SHP77 (cell line): Measurements from ENCODE around the gene NOL12.
"Not testable (repeated sequence)": the region's sequence is repeated elsewhere in the genome, so short reads cannot be mapped to it uniquely, and the experiment has no call there.

Experiments used
- DNase-seq, 2 experiments: peaks; one replicate each; lab custom pipeline; 2025; lab: John Stamatoyannopoulos, UW

The NOL12 gene

GRCh38 chr22:37713761-37714160, 27.6 kb downstream of the NOL12 start:
- no peak for DNase-seq

- DNase-seq = no peak
Observed at GRCh38 chr22:37714634-37715033, 28.5 kb downstream of the NOL12 start.

- no peak for DNase-seq
Observed at GRCh38 chr22:37715760-37716159, 29.6 kb downstream of the NOL12 start.

GRCh38 chr22:37716708-37717107, 30.6 kb downstream of the NOL12 start:
- DNase-seq = no peak

- not testable (repeated sequence) for DNase-seq
Observed at GRCh38 chr22:37717235-37717634, 31.1 kb downstream of the NOL12 start.

- DNase-seq = not testable (repeated sequence)
Observed at GRCh38 chr22:37717746-37718305, 31.7 kb downstream of the NOL12 start.

GRCh38 chr22:37725551-37726240, 39.6 kb downstream of the NOL12 start:
- no peak for DNase-seq

GRCh38 chr22:37726241-37726887, 40.2 kb downstream of the NOL12 start:
- DNase-seq = no peak

GRCh38 chr22:37728620-37729019, 42.5 kb downstream of the NOL12 start:
- no peak for DNase-seq

- DNase-seq = no peak
Observed at GRCh38 chr22:37731804-37732471, 45.8 kb downstream of the NOL12 start.

GRCh38 chr22:37732699-37733607, 46.8 kb downstream of the NOL12 start:
- no peak for DNase-seq

- DNase-seq = no peak
Observed at GRCh38 chr22:37733625-37734401, 47.7 kb downstream of the NOL12 start.

- DNase-seq = no peak
Observed at GRCh38 chr22:37734402-37734700, 48.2 kb downstream of the NOL12 start.

GRCh38 chr22:37734964-37735451, 48.9 kb downstream of the NOL12 start:
- peak; percentile 18 to 52 for DNase-seq

GRCh38 chr22:37739035-37739434, 52.9 kb downstream of the NOL12 start:
- no peak for DNase-seq

GRCh38 chr22:37739611-37740049, 53.5 kb downstream of the NOL12 start:
- no peak for DNase-seq

- DNase-seq = no peak
Observed at GRCh38 chr22:37740455-37741311, 54.5 kb downstream of the NOL12 start.

GRCh38 chr22:37741312-37741795, 55.2 kb downstream of the NOL12 start:
- peak; percentile 74 to 87 for DNase-seq

GRCh38 chr22:37742376-37743171, 56.4 kb downstream of the NOL12 start:
- no peak for DNase-seq
